Liver (tissue), 9 donors: Measurements from ENCODE around the gene EBLN2. TPM values are rescaled to one million over a fixed set of nuclear protein-coding genes. Genes with fewer than 3 reads are reported as not detected.

Experiments used
- DNase-seq: peaks from one replicate; pipeline ENCODE4 v3.0.0-alpha.2; 2017; ENCODE audit warnings: low spot score
- H3K27ac ChIP-seq, 2 donors: one replicate each; pipeline ENCODE4 v1.7.0; 2013; ENCODE audit warnings: inconsistent platforms in 2 of 2, low read length in 2 of 2, control low read depth in 1 of 2, low read depth in 1 of 2, mild to moderate bottlenecking in 1 of 2
- H3K27me3 ChIP-seq, 4 donors: one replicate each; pipeline versions ENCODE4 v1.6.1 to v1.7.0; 2013; ENCODE audit warnings: low read length in 3 of 4, inconsistent platforms in 1 of 4, mild to moderate bottlenecking in 1 of 4, moderate library complexity in 1 of 4; ENCODE audit not compliant: control insufficient read depth in 4 of 4, insufficient read depth in 4 of 4
- H3K36me3 ChIP-seq, 4 donors: one replicate each; pipeline versions ENCODE4 v1.6.1 to v1.7.0; 2013; ENCODE audit warnings: low read length in 3 of 4, mild to moderate bottlenecking in 3 of 4, low read depth in 1 of 4, moderate library complexity in 1 of 4; ENCODE audit not compliant: control insufficient read depth in 4 of 4, insufficient read depth in 3 of 4
- H3K4me1 ChIP-seq, 4 donors: one replicate each; pipeline versions ENCODE4 v1.6.1 to v1.7.0; 2013; ENCODE audit warnings: low read length in 3 of 4, mild to moderate bottlenecking in 3 of 4, moderate library complexity in 1 of 4; ENCODE audit not compliant: control insufficient read depth in 4 of 4, insufficient read depth in 4 of 4
- H3K4me3 ChIP-seq, 3 donors: one replicate each; pipeline versions ENCODE4 v1.6.1 to v1.7.0; 2013; ENCODE audit warnings: low read length in 3 of 3, control low read depth in 1 of 3, low read depth in 1 of 3, mild to moderate bottlenecking in 1 of 3
- H3K9ac ChIP-seq, 2 donors: one replicate each; pipeline ENCODE4 v1.7.0; 2013; ENCODE audit warnings: low read length in 2 of 2, mild to moderate bottlenecking in 2 of 2, moderate library complexity in 2 of 2, control low read depth in 1 of 2, low read depth in 1 of 2
- H3K9me3 ChIP-seq, 4 donors: one replicate each; pipeline versions ENCODE4 v1.6.1 to v1.7.0; 2013; ENCODE audit warnings: low read length in 3 of 4; ENCODE audit not compliant: control insufficient read depth in 4 of 4
- FOXA1 ChIP-seq: IDR thresholded peaks from 2 replicates; pipeline ENCODE4 v1.6.1; 2016; ENCODE audit warnings: antibody characterized with exemption
- FOXA2 ChIP-seq: IDR thresholded peaks from 2 replicates; pipeline ENCODE4 v1.6.1; 2016; ENCODE audit warnings: antibody characterized with exemption
- GABPA ChIP-seq, 2 donors: IDR thresholded peaks in 1 of 2; conservative IDR thresholded peaks in 1 of 2; 2 replicates each; pipeline ENCODE4 v1.6.1; 2016; ENCODE audit warnings: antibody characterized with exemption in 2 of 2, mild to moderate bottlenecking in 1 of 2, moderate library complexity in 1 of 2
- HNF4A ChIP-seq, 2 donors: conservative IDR thresholded peaks; 2 replicates each; pipeline ENCODE4 v1.6.1; 2016; ENCODE audit warnings: antibody characterized with exemption in 2 of 2, mild to moderate bottlenecking in 2 of 2
- HNF4G ChIP-seq: IDR thresholded peaks from 2 replicates; pipeline ENCODE4 v1.6.1; 2016; ENCODE audit warnings: antibody characterized with exemption
- JUND ChIP-seq, 2 donors: IDR thresholded peaks; 2 replicates each; pipeline ENCODE4 v1.6.1; 2016; ENCODE audit warnings: antibody characterized with exemption in 2 of 2
- MAX ChIP-seq: IDR thresholded peaks from 2 replicates; pipeline ENCODE4 v1.6.1; 2016; ENCODE audit warnings: antibody characterized with exemption
- NR2F2 ChIP-seq: IDR thresholded peaks from 2 replicates; pipeline ENCODE4 v1.6.1; 2016; ENCODE audit warnings: antibody characterized with exemption
- RAD21 ChIP-seq, 2 donors: IDR thresholded peaks; 2 replicates each; pipeline ENCODE4 v1.6.1; 2016; ENCODE audit warnings: antibody characterized with exemption in 2 of 2, mild to moderate bottlenecking in 2 of 2
- REST ChIP-seq: IDR thresholded peaks from 2 replicates; pipeline ENCODE4 v1.6.1; 2016; ENCODE audit warnings: antibody characterized with exemption, mild to moderate bottlenecking
- RXRA ChIP-seq, 2 donors: IDR thresholded peaks; 2 replicates each; pipeline ENCODE4 v1.6.1; 2017 to 2018; ENCODE audit warnings: antibody characterized with exemption in 2 of 2, mild to moderate bottlenecking in 1 of 2
- SP1 ChIP-seq: IDR thresholded peaks from 2 replicates; pipeline ENCODE4 v1.6.1; 2018; ENCODE audit warnings: antibody characterized with exemption, mild to moderate bottlenecking
- TAF1 ChIP-seq: conservative IDR thresholded peaks from 2 replicates; pipeline ENCODE4 v1.6.1; 2016; ENCODE audit warnings: antibody characterized with exemption, mild to moderate bottlenecking
- YY1 ChIP-seq: IDR thresholded peaks from 2 replicates; pipeline ENCODE4 v1.6.1; 2016; ENCODE audit warnings: antibody characterized with exemption, mild to moderate bottlenecking
- ZBTB33 ChIP-seq: IDR thresholded peaks from 2 replicates; pipeline ENCODE4 v1.6.1; 2016; ENCODE audit warnings: antibody characterized with exemption
- WGBS: extraction: QIAGEN DNeasy Blood & Tissue Kit; methylation state at CpG from one replicate; pipeline ENCODE4 v1.1.7; 2013; 5-methylcytosine and 5-hydroxymethylcytosine counted together
- polyA plus RNA-seq, 2 donors: library from polyadenylated mRNA; stranded (reverse) in 1 of 2; unstranded in 1 of 2; fragments of 200-250 nt in 1 of 2; fragments of >200 nt in 1 of 2; fragmentation: Nextera tagmentation in 1 of 2; extraction: Ambion mirVana in 1 of 2; gene quantifications; one replicate each; pipeline versions ENCODE4 v1.2.1 to v1.2.3, GENCODE V29; 2013 to 2015
- total RNA-seq, 2 donors: library from RNA; depleted of rRNA; stranded (reverse); fragments of >200 nt; gene quantifications; one replicate each; pipeline ENCODE4 v1.2.3, GENCODE V29; 2014
- TF ChIP-seq, protein P1 (sequence below): fragments of 150-350 bp; IDR thresholded peaks from 2 replicates; pipeline ENCODE4 v1.5.1; 2017; ENCODE audit warnings: improper control_type of control experiment, low read depth, low read length; ENCODE audit not compliant: missing input control
- TF ChIP-seq, protein P2 (sequence below): IDR thresholded peaks from 2 replicates; pipeline ENCODE4 v1.6.1; 2016; ENCODE audit warnings: antibody characterized with exemption
- donor health status: healthy.
- donor health status: healthy.
- donor health status: healthy.
- donor health status: healthy.
- donor health status: healthy.

Gene EBLN2
- total and polyA plus RNA-seq, 4 donors = 0.31 to 7.2 (median 2.0) TPM

- no peak overlapping the region for H3K27ac ChIP-seq
- no peaks in the 10 kb centered on the region for H3K9me3 ChIP-seq
- no peak for DNase-seq
- no peak for TF ChIP-seq RXRA (IDR thresholded peaks at IDR 0.05)
- no peak for TF ChIP-seq JUND (IDR thresholded peaks at IDR 0.05)
- no peak for TF ChIP-seq FOXA2
- TF ChIP-seq NR2F2 = no peak
- TF ChIP-seq MAX = no peak
- no peak for TF ChIP-seq SP1
- TF ChIP-seq GABPA (IDR thresholded peaks at IDR 0.05 in 1 of 2, conservative IDR thresholded peaks at IDR 0.05 in 1 of 2) = no peak
- no peak for TF ChIP-seq YY1
- TF ChIP-seq TAF1 = no peak
- TF ChIP-seq, protein P1, sequence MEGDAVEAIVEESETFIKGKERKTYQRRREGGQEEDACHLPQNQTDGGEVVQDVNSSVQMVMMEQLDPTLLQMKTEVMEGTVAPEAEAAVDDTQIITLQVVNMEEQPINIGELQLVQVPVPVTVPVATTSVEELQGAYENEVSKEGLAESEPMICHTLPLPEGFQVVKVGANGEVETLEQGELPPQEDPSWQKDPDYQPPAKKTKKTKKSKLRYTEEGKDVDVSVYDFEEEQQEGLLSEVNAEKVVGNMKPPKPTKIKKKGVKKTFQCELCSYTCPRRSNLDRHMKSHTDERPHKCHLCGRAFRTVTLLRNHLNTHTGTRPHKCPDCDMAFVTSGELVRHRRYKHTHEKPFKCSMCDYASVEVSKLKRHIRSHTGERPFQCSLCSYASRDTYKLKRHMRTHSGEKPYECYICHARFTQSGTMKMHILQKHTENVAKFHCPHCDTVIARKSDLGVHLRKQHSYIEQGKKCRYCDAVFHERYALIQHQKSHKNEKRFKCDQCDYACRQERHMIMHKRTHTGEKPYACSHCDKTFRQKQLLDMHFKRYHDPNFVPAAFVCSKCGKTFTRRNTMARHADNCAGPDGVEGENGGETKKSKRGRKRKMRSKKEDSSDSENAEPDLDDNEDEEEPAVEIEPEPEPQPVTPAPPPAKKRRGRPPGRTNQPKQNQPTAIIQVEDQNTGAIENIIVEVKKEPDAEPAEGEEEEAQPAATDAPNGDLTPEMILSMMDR = no peak
- TF ChIP-seq HNF4G = no peak
- TF ChIP-seq RAD21 (IDR thresholded peaks at IDR 0.05) = no peak
- TF ChIP-seq REST = no peak
- no peak for TF ChIP-seq FOXA1
- H3K27me3 ChIP-seq = no peaks in the 10 kb centered on the region
- peaks cover 0 to 3% (median 0%) of the 10 kb centered on the region in 4 donors for H3K36me3 ChIP-seq
- H3K9ac ChIP-seq = no peak overlapping the region
- peaks cover 0 to 24% (median 7%) of the 10 kb centered on the region in 4 donors for H3K4me1 ChIP-seq
- WGBS = 94% methylated on average over 10 of the region's 10 CpGs
- no peak overlapping the region for H3K4me3 ChIP-seq
These were observed 12.1 kb upstream of the EBLN2 start for GRCh38 chr3:73049319-73049718.

GRCh38 chr3:73052857-73053256, 8.6 kb upstream of the EBLN2 start:
- 36% methylated on average over 2 of the region's 2 CpGs for WGBS
- Histone ChIP-seq H3K9me3 (no peaks in the 10 kb centered on the region), H3K27ac (no peak overlapping the region), H3K27me3 (no peaks in the 10 kb centered on the region), H3K36me3 (peaks cover 0 to 3% (median 0%) of the 10 kb centered on the region in 4 donors), H3K4me1 (peaks cover 0 to 27% (median 16%) of the 10 kb centered on the region in 4 donors), H3K4me3 (no peak overlapping the region), H3K9ac (no peak overlapping the region)
- TF ChIP-seq, protein P2, sequence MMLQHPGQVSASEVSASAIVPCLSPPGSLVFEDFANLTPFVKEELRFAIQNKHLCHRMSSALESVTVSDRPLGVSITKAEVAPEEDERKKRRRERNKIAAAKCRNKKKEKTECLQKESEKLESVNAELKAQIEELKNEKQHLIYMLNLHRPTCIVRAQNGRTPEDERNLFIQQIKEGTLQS = no peak
- no peak for TF ChIP-seq YY1
- TF ChIP-seq REST = no peak
- no peak for TF ChIP-seq TAF1
- no peak for TF ChIP-seq HNF4A (conservative IDR thresholded peaks at IDR 0.05)
- no peak for TF ChIP-seq RAD21 (IDR thresholded peaks at IDR 0.05)
- TF ChIP-seq NR2F2 = no peak
- no peak for TF ChIP-seq ZBTB33
- no peak for TF ChIP-seq HNF4G
- TF ChIP-seq, protein P1 = no peak
- TF ChIP-seq GABPA (IDR thresholded peaks at IDR 0.05 in 1 of 2, conservative IDR thresholded peaks at IDR 0.05 in 1 of 2) = no peak
- DNase-seq = no peak
